ENCODE results near the gene PGR.

PGR gene

DNA sequence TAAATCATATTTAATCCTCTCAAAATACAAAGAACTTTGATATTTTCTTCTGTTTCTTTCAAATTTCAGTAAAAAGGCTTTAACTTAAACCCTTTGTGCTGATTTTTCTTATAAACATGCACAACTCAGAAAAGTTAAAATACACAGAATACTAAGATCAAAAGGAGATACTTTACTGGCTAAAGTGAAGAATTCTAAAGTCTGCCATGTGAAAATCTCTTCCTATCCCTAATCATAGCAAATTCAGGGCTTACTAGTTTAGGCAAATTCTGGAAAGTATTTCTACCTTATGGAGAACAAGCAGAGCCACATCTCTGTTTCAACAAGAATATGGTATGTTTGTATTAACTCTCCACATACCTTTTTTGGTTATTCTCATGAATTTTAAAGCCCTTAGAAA lies 96.6 kb downstream of the PGR start:
- Mint-ChIP-seq H3K27ac (no peak overlapping the region), H3K9me3 (no peaks in the 10 kb centered on the region), H3K4me1 (peaks cover 7% of the 10 kb centered on the region), H3K4me3 (no peak overlapping the region), H3K36me3 (ENCODE audit: low read depth) (no peaks in the 10 kb centered on the region), H3K27me3 (ENCODE audit: low read depth, poor library complexity) (peaks cover 4% of the 10 kb centered on the region)
- TF ChIP-seq, protein P1, sequence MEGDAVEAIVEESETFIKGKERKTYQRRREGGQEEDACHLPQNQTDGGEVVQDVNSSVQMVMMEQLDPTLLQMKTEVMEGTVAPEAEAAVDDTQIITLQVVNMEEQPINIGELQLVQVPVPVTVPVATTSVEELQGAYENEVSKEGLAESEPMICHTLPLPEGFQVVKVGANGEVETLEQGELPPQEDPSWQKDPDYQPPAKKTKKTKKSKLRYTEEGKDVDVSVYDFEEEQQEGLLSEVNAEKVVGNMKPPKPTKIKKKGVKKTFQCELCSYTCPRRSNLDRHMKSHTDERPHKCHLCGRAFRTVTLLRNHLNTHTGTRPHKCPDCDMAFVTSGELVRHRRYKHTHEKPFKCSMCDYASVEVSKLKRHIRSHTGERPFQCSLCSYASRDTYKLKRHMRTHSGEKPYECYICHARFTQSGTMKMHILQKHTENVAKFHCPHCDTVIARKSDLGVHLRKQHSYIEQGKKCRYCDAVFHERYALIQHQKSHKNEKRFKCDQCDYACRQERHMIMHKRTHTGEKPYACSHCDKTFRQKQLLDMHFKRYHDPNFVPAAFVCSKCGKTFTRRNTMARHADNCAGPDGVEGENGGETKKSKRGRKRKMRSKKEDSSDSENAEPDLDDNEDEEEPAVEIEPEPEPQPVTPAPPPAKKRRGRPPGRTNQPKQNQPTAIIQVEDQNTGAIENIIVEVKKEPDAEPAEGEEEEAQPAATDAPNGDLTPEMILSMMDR (IDR thresholded peaks at IDR 0.05) = no peak
- DNase-seq = no peak

DNA sequence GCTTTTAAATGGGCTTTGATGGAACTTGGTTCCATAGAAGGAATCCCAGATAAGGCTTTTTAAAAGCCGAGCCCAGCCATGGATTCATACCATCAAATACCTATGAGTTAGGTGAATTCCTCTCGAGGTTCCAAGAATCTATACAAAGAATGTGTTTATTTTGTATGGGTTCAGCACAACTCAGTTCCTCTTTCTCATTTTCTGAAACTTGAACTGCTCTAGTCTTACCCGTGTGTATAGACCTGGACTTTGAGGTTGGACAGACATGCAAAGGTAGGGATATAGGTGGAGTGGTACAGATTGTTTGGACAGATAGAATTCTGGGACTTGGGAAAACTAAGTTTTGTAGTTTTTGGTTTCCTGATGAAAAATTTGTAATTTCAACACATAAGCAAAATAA lies 97.9 kb downstream of the PGR start:
- Mint-ChIP-seq H3K9me3 (no peaks in the 10 kb centered on the region), H3K4me1 (peaks cover 7% of the 10 kb centered on the region), H3K27me3 (ENCODE audit: low read depth, poor library complexity) (no peaks in the 10 kb centered on the region), H3K4me3 (no peak overlapping the region), H3K36me3 (ENCODE audit: low read depth) (no peaks in the 10 kb centered on the region), H3K27ac (no peak overlapping the region)
- TF ChIP-seq, protein P1 (IDR thresholded peaks at IDR 0.05) = no peak
- DNase-seq = no peak

DNA sequence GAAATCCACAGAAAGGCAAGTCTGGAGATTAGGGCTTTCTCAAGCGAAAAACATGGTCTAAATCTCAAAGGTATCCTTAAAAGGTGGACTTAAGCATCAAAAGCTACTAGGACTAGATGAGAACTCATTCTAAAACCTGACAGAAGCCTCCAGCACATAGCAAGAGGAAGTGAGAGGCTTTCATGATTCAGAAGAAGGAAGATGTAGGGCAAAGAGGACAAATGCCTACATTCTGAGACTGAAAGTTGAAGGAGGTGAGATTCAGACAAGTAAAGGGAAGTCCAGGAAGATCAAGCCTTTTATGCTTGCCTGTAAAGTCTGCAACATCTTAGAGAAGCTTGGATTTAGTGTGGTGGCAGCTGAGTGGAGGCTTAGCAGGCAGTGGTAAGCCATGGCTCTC lies 98.9 kb downstream of the PGR start:
- H3K4me1 Mint-ChIP-seq = peaks cover 7% of the 10 kb centered on the region
- TF ChIP-seq, protein P1 (IDR thresholded peaks at IDR 0.05) = no peak

DNA sequence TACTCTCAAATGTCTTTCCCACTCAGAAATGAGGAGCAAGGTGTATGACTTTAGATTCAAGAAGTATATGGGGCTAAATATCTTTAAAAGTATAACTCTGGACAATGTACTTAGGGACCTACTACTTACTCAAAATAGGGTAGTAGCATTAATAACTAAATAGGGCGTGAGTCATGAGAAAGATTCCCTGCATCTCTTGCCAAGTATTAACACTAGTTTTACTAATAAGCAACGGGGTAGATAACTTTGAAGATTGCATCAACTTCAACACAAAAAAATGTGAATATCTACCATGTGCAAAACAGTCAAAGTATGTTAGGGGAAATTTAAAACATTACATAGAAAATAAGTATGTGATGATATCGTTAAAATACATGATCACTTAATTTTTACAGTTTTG lies 99.6 kb downstream of the PGR start:
- DNase-seq = no peak
- Mint-ChIP-seq H3K4me3 (no peak overlapping the region), H3K36me3 (ENCODE audit: low read depth) (no peaks in the 10 kb centered on the region), H3K27me3 (ENCODE audit: low read depth, poor library complexity) (no peaks in the 10 kb centered on the region), H3K9me3 (no peaks in the 10 kb centered on the region), H3K27ac (no peak overlapping the region), H3K4me1 (peaks cover 7% of the 10 kb centered on the region)
- TF ChIP-seq, protein P1 (IDR thresholded peaks at IDR 0.05) = no peak

More for the DNA sequence above, 98.9 kb downstream of the PGR start:
- H3K27me3 Mint-ChIP-seq (ENCODE audit: low read depth, poor library complexity) = no peaks in the 10 kb centered on the region
- no peak for DNase-seq
- no peaks in the 10 kb centered on the region for H3K36me3 Mint-ChIP-seq (ENCODE audit: low read depth)
- H3K4me3 Mint-ChIP-seq = no peak overlapping the region
- H3K9me3 Mint-ChIP-seq = no peaks in the 10 kb centered on the region
- H3K27ac Mint-ChIP-seq = no peak overlapping the region

DNA sequence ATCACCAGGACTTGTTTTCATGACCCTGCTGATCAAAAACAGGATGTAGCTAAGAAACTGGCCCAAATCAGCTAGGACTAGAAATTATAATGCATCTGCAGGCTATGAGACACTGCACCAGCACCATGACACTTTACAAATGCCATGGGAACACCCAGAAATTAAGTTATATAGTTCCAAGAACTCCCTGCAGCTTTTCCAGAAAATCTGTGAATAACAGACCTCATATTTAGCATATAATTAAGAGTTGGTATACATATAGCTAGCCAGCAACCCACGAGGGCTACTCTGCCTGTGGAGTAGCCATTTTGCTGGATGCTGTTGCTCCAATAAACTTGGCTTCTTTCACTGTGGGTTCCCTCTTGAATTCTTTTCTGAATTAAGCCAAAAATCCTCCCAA lies 101.0 kb downstream of the PGR start:
- DNase-seq = no peak
- TF ChIP-seq, protein P1 (IDR thresholded peaks at IDR 0.05) = no peak
- no peaks in the 10 kb centered on the region for H3K9me3 Mint-ChIP-seq
- H3K36me3 Mint-ChIP-seq (ENCODE audit: low read depth) = no peaks in the 10 kb centered on the region
- no peak overlapping the region for H3K4me3 Mint-ChIP-seq
- H3K27ac Mint-ChIP-seq = no peak overlapping the region
- no peaks in the 10 kb centered on the region for H3K4me1 Mint-ChIP-seq
- no peaks in the 10 kb centered on the region for H3K27me3 Mint-ChIP-seq (ENCODE audit: low read depth, poor library complexity)

DNA sequence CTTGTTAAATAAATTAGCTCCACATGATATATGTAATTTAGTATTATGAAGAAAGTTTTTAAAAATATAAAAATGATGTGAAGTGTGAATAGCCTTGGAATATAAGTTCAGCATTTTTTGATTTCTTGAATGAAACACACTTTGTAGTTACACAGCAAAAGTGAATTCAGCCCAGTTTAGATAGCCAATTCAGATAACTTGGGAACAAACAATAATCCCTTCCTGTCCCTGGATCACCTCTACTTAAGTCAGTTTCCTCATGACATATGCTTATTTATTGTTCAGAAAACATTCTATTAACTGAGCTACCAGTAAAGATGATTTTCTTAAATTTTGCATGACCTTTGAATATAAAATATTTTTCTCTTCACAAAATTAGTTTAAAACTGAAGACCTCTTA lies 107.4 kb downstream of the PGR start:
- no peaks in the 10 kb centered on the region for H3K27me3 Mint-ChIP-seq (ENCODE audit: low read depth, poor library complexity)
- no peaks in the 10 kb centered on the region for H3K4me1 Mint-ChIP-seq
- TF ChIP-seq, protein P1 (IDR thresholded peaks at IDR 0.05) = no peak
- H3K36me3 Mint-ChIP-seq (ENCODE audit: low read depth) = no peaks in the 10 kb centered on the region
- no peak overlapping the region for H3K4me3 Mint-ChIP-seq
- H3K27ac Mint-ChIP-seq = no peak overlapping the region
- DNase-seq = no peak
- H3K9me3 Mint-ChIP-seq = no peaks in the 10 kb centered on the region
